Embryonic facial prominence (tissue), 1 donor: ENCODE measurements around the gene HMGXB3.
"Not testable (repeated sequence)": the region's sequence is repeated elsewhere in the genome, so short reads cannot be mapped to it uniquely, and the experiment has no call there.

ENCODE experiments used
- DNase-seq: peaks from one replicate; pipeline ENCODE4 v3.0.0-alpha.2; 2016; ENCODE audit errors: extremely low spot score

The HMGXB3 gene

DNA sequence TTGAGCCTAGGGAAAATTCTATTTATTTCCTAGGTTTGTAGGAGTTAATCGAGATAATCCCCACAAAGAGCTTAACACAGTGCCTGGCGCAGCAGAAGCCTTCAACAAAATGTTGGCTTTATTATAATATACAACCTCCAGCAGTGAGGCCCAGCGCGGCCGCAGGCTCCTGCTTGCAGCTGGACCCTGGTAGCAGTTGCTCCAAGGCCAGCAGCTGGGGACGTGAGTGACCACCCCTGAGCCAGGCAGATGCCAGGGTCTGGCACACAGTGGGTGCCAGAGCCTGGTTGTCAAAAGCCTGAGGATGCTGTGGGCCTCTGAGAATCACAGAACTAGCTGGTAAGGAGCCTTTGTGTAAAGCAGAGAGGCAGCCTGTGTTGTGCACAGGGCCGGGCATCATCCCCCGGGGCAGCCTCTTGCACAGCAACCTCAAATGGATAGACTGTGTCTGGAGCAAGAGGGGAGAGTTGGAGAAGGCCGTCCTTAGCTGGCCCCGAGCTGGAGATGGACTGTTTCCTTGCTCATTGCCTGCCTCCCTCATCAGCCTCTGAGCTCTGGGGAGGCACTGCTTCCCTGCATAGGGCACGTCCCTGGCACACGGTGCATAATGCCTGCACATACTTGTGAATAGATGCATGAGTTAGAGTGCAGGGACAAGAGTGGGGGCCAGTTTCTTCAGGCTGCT, 68.6 kb downstream of the HMGXB3 start:
- no peak for DNase-seq

DNA sequence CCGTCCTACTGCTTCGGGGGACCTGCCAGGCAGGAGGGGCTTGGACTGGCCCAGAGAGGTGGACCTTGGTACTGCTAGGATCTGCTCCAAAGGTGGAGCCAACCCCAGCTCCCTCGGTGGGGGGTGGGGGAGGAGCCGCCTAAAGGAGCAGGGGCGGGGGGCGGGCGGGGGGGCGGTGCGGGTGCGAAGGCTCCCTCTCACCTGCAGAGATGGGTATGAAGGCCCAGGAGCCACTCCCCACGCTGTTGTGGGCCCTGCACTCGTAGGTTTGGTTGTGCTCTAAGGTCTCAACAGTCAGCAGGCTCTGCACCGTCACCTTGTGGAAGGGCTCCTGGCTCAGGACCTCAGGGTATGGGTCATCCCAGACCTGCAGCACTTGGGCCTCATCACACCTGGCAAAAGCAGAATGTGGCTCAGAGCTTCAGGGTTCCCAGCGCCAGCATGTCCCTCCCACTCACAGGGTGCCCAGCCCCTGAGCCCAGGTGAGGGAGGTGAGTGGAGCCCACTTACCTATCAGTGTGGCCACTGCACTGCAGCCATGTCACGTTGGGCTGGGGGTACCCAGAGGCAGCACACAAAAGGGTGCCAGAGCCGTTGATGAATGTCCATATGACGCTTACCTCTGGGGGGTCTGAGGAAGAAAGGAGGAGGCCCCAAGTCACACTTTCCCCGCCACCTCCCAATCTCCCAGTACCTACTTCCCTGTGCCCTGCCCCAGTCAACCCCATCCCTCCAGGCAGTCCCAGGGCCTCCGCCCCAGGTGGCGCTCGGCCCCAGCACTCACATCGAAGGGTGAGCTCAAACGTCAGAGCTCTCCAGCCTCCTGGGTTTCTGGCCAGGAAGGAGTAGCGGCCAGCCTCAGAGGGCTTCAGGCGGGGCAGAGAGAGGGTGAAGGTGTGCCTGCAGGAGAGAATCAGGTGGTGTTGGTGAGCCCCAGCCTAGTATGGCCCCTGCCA, 69.4 kb downstream of the HMGXB3 start:
- no peak for DNase-seq

DNA sequence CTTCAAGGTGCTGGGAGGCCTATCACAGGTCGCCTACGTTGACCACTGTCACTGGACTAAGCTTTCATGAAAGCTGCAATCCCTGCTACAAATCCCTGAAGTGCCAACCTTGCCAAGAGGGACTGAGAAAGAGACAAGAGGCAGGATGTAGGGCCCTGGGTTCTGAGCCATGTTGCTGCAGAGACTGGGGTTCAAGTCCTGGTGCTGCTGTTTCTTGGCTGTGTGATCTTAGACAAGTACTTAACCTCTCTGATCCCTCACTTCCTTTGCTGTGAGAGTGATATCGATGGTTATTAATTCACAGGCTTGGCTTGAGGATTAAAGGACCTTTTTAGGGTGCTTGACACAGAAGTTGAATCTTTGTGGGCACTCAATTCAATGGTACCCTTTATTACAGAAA, 70.3 kb downstream of the HMGXB3 start:
- no peak for DNase-seq

DNA sequence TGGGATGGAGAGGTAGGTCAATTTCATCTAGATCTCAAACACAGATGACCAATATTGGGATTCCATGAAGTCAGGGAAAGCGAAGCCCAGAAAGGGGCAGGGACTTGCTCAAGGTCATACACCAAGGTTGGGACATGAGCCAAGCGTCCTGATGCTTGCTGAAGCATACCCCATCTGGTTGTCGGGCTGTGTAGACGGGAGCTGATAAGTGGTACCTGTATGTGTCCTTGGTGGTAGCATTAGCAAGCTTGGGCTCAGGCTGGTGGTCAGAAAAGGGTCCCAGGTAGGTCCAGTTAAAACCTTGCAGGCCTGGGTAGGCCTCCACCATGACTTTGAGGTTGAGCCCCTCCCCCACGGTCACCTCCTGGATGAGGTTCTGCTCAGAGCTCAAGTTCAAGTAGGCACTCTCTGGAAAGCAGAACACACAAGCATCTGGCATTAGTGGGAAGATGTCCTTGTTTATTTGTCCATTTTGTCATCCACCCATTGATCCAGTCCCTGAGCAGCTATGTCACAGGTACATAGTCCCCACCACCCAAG, 72.6 kb downstream of the HMGXB3 start:
- no peak for DNase-seq

DNA sequence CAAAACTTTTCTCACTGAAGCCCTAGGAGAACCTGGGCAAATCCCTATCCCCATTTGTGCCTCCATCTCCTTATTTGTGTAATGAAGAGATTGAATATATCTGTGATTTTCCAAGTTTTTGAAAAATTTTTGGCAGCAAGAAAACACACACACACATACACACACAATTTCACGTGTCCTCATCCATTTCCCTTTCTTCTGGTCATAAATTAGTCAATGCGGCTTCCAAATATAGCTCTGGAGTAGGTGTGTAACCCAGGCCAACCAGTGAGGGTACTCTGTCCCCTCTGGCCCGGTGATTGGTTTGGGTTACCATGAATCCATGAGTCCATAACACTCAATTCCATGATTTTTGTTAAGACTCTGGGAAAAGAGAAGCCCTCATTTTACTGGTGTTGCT, 73.1 kb downstream of the HMGXB3 start:
- no peak for DNase-seq

DNA sequence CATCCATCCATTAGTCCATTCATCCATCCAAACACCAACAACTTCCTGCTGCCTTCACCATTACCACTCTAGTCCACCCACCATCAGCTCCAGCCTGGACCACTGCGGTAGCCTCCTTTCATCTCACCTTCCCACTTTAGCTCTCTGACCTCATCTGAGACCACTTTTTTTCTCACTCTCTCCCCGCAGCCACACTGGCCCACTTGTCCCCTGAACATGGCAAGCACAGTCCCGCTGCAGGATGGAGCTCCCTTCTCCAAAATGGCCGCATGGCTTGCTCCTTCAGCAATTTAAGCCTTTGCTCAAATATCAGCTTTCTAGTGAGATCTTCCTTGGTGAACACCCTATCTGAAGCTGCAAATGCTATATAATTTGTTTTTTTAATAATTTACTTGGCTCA, 74.7 kb downstream of the HMGXB3 start:
- no peak for DNase-seq

DNA sequence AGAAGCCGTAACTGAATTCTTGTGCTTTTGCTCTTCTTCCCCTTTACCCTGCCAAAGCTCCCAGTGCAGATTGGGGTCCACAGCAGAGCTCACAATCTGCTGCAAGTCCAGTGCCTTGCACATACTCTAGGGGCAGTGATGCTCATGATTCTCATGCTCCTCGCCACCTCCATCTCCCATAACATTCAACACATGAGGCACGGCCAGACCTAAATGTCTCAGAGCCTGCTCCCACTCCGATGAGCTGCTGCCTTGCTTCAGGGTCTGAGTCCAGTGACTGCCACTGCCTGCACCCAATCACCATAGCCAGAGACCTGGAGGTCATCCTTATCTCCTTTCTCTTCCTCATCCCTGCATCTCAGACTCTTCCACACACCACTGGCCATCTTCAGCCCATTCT, 75.3 kb downstream of the HMGXB3 start:
- DNase-seq: no peak

DNA sequence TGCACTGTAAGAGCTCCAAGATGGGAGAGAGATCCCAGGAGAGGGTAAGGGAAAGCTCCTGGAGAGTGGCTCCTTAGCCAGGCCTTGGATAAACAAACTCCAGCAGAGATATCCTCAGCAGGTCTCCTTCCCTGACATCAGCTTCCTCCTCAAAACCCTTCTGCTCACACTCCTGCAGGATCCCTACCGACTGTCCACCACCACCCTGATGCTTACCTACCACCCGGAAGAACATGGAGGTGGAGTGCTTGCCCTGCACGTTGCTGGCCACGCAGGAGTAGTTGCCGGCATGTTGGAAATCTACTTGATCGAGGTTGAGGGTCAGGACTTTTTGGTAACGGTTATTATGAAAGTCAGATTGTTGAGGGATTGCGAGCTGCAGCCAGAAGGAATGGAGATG, 76.5 kb downstream of the HMGXB3 start:
- DNase-seq: no peak

DNA sequence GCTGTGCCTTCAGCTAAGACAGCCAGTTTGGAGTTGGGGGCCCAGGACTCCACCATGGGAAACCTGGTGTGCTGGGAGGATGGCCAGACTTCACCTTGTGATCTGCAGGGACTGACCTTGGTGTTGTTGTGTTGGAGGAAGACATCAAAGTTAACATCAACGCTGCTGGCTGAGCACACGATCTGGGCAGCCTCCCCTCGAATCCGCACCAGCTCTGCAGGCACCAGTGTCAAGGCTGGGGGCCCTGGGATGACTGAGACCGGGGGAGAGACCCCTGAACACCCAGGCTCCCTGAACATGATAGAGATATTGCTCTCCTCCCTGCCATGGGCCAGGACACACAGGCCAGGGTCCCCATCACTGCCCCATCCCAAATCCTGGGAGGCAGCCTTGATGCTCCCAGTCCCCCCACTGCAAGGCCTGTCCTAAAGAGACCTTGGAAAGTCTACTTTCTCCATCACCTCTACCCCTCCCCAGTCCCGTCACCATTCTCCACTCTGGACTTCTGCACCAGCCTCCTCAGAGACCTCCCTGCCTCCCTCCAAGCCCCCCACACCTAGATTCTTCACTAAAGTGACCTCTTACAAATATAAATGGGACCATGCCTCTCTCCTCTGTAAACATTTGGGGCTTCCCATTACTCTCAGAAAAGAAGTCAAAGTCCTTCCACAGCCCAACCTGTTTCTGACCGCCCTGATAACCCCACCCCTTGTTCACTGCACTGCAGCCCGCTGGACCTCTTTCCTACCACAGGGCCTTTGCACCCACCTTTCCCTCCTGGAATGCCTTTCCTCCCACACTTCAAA, 77.7 kb downstream of the HMGXB3 start:
- no peak for DNase-seq

DNA sequence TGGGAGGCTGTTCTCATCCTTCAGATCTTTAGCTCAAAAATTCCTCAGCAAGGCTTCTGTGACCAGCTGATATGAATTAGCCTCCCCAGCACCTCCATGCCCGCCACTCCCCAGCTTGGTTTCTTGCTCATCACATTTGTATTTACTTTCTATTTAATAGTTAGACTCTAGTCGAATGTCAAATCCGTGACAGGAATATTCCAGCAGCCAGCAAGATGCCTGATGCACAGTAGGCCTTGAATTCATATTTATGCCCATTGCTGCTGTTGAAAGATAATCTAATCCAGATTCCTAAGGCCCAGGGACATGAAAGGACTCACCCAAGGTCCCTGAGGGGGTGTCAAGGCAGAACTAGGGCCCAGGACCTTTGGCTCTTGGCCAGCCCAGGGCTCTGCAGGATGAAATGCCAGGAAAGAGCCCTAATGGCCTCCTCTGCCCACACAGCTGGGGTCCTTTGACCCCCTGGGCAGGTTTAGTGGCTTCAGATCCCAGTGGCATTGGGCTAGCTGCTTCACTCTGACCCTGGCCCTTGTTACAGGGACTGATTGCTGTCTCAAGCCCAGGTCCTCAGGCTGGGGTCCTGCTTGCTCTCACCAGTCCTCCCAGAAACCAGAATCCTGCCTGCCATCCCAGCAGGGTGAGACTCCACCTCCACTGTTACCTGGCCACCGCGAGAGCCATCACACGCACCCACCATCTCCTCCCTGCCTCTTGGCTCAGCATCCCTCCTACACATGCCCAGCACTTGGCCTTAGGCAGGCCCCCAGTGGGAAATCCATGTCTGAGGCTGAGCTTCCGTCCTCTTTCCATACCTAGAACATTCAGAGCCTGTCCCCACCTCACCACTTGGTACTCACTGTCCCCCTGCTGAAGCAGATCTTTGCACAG, 78.5 kb downstream of the HMGXB3 start:
- DNase-seq: no peak

DNA sequence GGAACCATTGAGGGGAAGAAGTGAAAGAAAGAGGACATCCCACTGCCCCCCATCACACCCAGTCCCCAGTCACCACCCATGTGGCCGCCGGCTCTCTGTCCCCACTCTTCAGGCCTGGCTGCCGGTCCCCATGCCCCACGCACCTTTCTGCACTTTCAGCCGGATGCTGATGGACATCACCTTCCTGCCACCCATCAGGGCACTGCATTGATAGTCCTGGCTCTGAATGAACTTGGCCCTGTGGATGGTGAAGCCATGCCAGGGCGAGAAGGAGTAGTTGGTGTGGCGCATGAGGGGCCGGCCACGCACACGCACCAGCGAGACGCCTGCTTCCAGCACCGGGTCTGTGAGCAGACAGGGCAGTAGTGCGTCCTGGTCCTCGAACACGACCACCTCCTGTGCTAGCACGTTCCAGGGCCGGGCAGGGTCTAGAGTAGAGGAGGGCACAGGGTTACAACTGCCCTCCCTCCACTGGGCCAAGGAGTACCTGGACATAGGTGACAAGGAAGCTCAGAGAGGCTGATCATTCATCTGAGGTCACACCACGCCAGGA, 79.4 kb downstream of the HMGXB3 start:
- DNase-seq: no peak

DNA sequence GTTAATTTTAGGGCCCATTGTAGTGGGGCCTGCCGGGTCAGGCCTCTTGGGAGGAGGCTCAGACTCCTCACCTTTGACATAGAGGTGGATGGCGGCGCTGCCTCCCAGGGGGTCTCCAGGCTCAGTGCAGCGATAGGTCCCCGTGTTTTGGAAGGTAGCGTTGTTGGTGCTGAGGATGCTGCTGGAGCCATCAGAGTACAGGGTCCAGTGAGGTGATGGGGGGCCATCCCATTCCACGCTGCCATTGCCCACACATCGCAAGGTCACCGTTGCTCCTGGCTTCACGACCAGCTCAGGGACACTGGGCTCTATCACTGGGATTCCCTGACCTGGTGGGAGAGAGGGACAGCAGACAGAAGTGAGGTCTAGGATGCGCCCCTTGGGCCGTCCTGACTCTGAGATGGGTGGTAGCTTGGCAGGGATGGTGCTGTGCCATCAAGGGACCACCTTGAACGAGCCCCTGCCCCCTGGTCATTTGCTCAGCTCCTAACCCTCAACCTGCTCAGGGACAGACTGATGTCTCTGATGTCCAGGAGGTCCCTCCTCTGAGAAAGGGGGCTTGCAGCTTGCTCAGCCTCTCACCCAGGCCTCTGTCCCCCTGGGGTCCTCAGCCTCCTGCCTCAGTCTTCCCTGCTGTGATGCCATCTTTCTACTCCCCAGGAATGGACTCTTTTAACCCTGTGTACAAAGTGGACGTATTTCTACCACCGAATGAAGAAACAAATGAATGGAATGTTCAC, 80.3 kb downstream of the HMGXB3 start:
- DNase-seq: no peak

DNA sequence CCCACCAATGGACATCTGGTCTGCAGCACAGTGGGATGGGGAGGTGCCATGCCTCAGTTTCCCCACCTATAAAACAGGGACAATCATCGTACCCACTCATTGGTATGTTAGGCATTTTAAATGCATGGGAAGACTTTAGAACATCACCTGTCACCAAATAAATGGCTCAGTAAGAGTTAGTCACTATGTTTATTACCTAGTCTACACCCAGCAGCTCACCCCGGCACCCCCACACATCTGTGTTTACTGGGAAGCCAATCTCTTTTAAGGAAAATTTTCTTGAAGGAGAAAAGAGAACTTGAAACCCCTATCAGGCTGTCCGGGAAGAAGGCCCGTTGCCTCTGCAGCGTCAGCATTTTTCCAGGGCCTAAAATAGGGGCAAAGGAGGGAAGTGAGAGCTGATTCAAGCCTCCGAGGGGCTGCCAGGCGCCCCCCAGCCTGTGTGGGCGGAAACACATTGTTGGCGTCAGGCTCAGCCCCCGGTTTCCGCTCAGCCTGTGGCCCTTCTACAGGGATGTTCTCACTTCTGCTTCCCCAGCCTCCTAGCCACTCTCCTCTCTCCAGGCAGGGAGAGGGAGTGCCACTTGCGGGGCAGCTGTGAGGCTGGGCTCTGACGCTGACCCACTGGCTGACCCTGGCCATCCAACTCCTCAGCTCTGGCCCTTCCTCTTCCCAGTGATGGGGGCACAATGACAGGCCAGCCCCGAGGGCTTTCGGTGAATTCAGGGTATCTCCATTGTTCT, 81.2 kb downstream of the HMGXB3 start:
- DNase-seq: no peak

DNA sequence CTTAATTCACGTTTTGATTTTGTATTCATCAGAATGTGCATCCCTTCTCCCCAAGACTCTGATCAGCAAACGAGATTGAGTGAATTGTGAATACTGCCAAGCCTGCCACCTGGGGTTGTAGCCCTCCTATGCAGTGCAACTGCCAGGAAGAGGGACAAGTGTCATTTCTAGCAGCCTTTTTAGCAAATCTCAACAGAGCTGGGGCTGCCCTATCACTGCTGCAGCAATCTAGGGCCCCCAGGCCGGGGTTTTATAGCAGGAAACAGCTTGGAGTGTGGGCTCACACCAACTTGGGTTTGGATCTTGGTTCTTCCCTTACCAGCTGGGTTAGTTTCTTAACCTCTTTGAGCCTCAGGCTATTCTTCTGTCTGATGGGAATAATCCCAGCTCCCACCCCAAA, 81.8 kb downstream of the HMGXB3 start:
- no peak for DNase-seq

DNA sequence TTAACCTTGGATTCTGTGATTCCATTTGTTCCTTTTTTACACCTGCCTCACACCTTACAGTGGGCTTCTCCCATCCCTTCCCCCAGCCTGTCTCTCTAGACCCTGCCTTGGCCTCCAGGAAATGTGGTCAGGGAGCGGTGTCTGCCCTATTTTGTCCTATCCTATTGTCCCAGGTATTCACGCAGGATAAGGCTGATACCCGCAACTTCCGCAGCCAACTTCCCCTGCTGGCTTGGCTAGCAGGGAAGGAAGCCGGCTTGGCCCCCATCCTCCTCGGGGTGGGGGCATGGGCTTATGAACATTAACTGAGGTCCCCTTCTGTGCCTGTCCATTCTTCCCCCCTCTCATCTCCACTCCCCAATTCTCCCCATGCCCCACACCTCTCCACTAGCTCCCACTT, 82.3 kb downstream of the HMGXB3 start:
- DNase-seq: no peak

DNA sequence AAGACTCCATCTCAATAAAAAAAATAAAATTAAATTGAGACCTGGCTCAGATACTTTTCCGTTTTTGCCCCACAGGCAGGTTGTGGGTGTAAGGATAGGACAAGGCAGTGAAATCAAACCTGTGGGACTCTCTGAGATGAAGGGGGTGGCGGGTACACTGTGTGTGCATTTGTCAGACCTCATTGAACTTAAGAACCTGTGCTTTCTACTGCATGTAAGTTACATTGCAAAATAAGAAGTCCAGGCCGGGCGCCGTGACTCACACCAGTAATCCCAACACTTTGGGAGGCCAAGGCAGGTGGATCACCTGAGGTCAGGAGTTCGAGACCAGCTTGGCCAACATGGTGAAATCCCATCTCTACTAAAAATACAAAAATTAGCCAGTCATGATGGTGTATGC, 84.2 kb downstream of the HMGXB3 start:
- not testable (repeated sequence) for DNase-seq

DNA sequence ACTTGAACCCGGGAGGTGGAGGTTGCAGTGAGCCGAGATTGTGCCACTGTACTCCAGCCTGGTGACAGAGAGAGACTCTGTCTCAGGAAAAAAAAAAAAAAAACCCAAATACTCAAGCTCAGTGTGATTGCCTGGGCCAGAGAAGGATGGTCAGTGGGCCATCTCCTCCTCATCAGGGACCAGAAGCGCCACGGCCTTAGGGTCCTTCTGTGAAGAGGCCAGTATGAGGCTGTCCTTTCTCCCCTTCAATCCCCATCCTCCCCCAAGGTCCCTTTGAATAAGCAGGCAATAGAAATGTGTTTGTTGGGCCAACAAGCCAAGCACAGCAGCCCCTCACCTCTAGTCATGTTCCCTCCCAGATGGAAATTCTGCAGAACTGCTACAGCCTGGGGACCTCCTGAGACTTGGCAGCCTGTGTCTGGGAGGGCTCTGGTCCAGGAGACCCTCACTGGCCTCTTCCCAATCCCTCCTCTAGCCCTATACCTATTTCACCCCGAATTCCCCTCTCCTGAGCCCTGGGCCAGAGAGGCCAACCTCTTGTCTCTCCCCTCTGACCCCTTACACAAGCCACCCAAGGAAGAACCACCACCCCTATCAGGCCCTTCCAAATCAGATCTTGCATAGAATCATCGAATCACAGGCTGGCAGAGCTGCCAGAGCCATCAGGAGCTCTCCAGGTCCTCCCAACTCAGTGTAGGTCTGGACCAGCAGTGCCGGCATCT, 84.8 kb downstream of the HMGXB3 start:
- no peak for DNase-seq

DNA sequence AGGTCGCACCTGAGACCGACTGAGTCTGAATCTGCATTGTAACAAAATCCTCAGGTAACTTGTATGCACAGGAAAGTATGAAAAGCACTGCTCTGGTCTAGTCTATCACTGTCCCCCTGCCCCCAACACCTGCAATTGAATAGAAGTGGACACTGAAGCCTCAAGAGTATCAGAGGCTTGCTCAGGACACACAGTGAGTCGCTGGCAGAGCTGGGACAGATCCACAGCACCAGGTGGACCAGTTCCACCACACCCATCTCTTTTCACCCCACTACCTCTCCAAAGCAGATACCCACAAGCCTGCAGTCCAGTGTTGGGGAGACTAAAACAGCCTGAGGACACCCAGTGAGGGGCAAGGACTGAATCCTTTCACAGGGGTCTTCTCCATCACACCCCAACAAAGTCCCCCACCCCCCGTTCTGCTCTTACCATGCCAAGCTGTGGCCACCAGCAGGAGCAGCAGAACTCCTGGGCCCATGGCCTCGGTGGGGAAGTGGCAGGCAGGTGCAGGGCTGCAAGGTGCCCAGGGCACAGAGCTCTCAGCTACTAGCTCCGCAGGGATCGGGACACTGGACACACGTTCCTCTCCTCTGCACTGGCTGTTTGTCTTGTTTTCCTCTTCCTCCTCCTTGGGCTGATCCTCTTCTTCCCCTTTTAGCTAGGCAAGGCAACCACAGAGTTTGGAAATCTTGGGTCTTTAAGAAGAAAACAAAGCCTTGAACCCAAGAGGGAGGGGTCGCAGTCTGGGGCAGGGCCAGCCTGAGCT, 85.6 kb downstream of the HMGXB3 start, which contains the start of gene CSF1R:
CSF1R (minus strand) TSS at position 605 of the 766 bp plus-strand sequence; CDS start at position 478, 127 bp downstream.
- no peak for DNase-seq
